Fibroblast of mammary gland (primary cell): Measurements from ENCODE around the gene DCLK1.

Experiments used
- DNase-seq: peaks from one replicate; pipeline ENCODE4 v3.0.0-alpha.2; 2010; ENCODE audit warnings: low read depth
- H3K4me3 ChIP-seq: 2 replicates; pipeline ENCODE4 v1.5.1; 2011; ENCODE audit warnings: low read depth, mild to moderate bottlenecking, low read length, moderate library complexity; ENCODE audit not compliant: control insufficient read depth
- CTCF ChIP-seq: conservative IDR thresholded peaks from 2 replicates; pipeline ENCODE4 v1.5.1; 2011; ENCODE audit warnings: low read depth, low read length, inconsistent platforms; ENCODE audit not compliant: control insufficient read depth, insufficient read depth

Gene DCLK1

GRCh38 chr13:35881360-35881759, 249.8 kb downstream of the DCLK1 start:
- no peak for DNase-seq
- H3K4me3 ChIP-seq: no peak overlapping the region
- TF ChIP-seq CTCF: no peak

DNA sequence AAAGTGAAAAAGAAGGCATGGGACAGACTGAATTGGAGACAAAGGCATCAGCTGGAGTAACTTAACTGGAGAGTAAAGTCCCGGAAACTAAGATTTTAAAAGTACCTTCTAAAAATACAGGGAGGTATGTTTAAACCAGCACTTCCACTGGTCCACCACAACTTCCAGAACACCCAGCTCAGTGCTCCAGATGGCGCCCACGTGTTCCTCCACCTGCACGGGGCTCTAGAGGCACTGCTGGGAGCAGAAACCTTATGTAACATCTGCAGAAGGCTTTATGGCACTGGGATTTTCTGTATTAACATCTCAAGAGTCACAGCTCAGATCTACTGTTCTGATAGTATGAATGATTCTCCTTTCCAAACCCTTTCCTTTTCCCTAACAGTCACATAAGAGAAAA, 252.1 kb downstream of the DCLK1 start:
- H3K4me3 ChIP-seq: no peak overlapping the region
- no peak for TF ChIP-seq CTCF
- no peak for DNase-seq

- DNase-seq: no peak
- TF ChIP-seq CTCF: no peak
- H3K4me3 ChIP-seq: no peak overlapping the region
These were observed 254.6 kb downstream of the DCLK1 start for GRCh38 chr13:35876601-35877000.

- no peak for TF ChIP-seq CTCF
- no peak for DNase-seq
- no peak overlapping the region for H3K4me3 ChIP-seq
These were observed 256.5 kb downstream of the DCLK1 start for GRCh38 chr13:35874704-35875103.

DNA sequence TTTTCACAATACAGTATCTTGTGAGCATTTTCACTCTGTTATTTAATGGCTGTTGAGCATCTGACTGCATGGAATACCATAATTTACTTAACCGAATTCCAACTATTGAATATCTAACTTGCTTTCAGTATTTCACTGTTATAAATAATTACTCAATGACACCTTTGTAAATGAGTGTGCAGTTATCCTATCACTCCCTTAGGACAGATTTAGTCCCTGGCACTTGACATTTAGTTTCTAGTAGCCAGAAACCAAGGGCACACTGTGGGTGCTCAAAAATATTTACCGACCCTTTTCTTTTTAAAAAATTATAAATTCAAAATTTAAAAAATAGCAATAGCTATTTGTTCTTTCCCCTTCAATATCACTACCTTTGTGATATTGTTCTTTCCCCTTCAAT, 258.8 kb downstream of the DCLK1 start:
- H3K4me3 ChIP-seq: no peak overlapping the region
- no peak for TF ChIP-seq CTCF
- DNase-seq: no peak

DNA sequence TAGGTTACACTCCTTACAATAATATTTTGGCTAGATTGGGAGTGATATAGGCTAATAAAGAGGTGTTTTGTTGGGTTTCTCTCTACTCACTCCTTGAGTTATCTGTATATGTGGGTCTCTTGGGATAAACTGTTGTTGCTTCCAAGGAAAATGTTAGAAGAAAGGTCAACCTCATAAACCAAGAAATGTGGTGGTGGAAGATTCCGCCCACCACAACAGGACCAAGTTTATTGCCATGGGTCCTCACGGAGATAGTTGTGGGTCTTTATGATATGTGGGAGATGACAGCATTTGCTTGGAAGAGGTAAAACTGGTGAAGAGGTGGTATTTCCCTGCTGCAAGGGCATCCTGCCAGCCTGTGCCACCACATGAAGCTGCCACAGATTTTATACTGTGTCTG, 259.6 kb downstream of the DCLK1 start:
- no peak for TF ChIP-seq CTCF
- DNase-seq: no peak
- no peak overlapping the region for H3K4me3 ChIP-seq

- no peak for DNase-seq
- no peak for TF ChIP-seq CTCF
- H3K4me3 ChIP-seq: no peak overlapping the region
These were observed 264.4 kb downstream of the DCLK1 start for GRCh38 chr13:35866801-35867200.
